GM19239 (cell line): ENCODE results near the gene SPAG7.

ENCODE experiments used
- DNase-seq: peaks from one replicate; pipeline ENCODE4 v3.0.0; 2011; ENCODE audit warnings: low spot score; ENCODE audit not compliant: insufficient read length
- FAIRE-seq: peaks from 2 replicates; lab custom pipeline; 2011; peaks lifted over from hg19 to GRCh38; lab: Jason Lieb, UNC

SPAG7 gene

GRCh38 chr17:4953451-4953961 lies 14.1 kb downstream of the SPAG7 start:
- no peak for DNase-seq
- no peak for FAIRE-seq

GRCh38 chr17:4951486-4951885 lies 16.1 kb downstream of the SPAG7 start:
- no peak for FAIRE-seq
- DNase-seq: no peak

- FAIRE-seq (no peak), DNase-seq (no peak)
Measured at GRCh38 chr17:4950746-4951204, 16.8 kb downstream of the SPAG7 start, which contains the start of gene ENO3. Gene ENO3 (plus strand): TSS chr17:4951119. CDS start chr17:4951830, 711 bp downstream.

GRCh38 chr17:4950075-4950745 lies 17.4 kb downstream of the SPAG7 start:
- peak; percentile 68 for FAIRE-seq
- DNase-seq: no peak

GRCh38 chr17:4949321-4950074 lies 18.1 kb downstream of the SPAG7 start:
- DNase-seq (peak; percentile 82), FAIRE-seq (peak; percentile 4)

- peak; percentile 92 for FAIRE-seq
Measured at GRCh38 chr17:4948931-4949320, 18.7 kb downstream of the SPAG7 start.

GRCh38 chr17:4948166-4948930 lies 19.3 kb downstream of the SPAG7 start, which contains the start of gene PFN1:
Gene PFN1 (minus strand): TSS chr17:4948530. CDS start chr17:4948394, 136 bp downstream.
- DNase-seq (peak; percentile 73), FAIRE-seq (no peak)

More at GRCh38 chr17:4948931-4949320, 18.7 kb downstream of the SPAG7 start:
- peak; percentile 74 for DNase-seq

GRCh38 chr17:4947411-4948165 lies 20.0 kb downstream of the SPAG7 start:
- peak; percentile 78 for FAIRE-seq
- no peak for DNase-seq

- DNase-seq: no peak
- FAIRE-seq: peak; percentile 18
Measured at GRCh38 chr17:4947010-4947410, 20.6 kb downstream of the SPAG7 start.

- FAIRE-seq (peak; percentile 69), DNase-seq (no peak)
Measured at GRCh38 chr17:4946312-4946976, 21.2 kb downstream of the SPAG7 start.

- DNase-seq (no peak), FAIRE-seq (no peak)
Measured at GRCh38 chr17:4945944-4946280, 21.7 kb downstream of the SPAG7 start.

GRCh38 chr17:4945176-4945943 lies 22.3 kb downstream of the SPAG7 start:
- no peak for DNase-seq
- peak; percentile 93 for FAIRE-seq

- FAIRE-seq: no peak
- no peak for DNase-seq
Measured at GRCh38 chr17:4944554-4945175, 23.0 kb downstream of the SPAG7 start.

GRCh38 chr17:4944163-4944553 lies 23.5 kb downstream of the SPAG7 start:
- FAIRE-seq (peak; percentile 78), DNase-seq (no peak)

GRCh38 chr17:4942760-4943508 lies 24.7 kb downstream of the SPAG7 start:
- FAIRE-seq (no peak), DNase-seq (no peak)

GRCh38 chr17:4941319-4941610 lies 26.4 kb downstream of the SPAG7 start:
- no peak for FAIRE-seq

GRCh38 chr17:4940555-4941318 lies 26.9 kb downstream of the SPAG7 start:
- peak; percentile 74 for FAIRE-seq
- DNase-seq: no peak

More at GRCh38 chr17:4941319-4941610, 26.4 kb downstream of the SPAG7 start:
- DNase-seq: no peak
